K562 (cell line): Measurements from ENCODE around the gene NCOA3. TPM values are rescaled to one million over a fixed set of nuclear protein-coding genes. Genes with fewer than 3 reads are reported as not detected.
A peak's percentile ranks its signal among the peaks of the same experiment; 100 is the strongest.

Source experiments
- C11orf30 ChIP-seq: fragments of 450-650 bp; IDR thresholded peaks from 2 replicates; pipeline ENCODE4 v1.6.1; 2016; ENCODE audit warnings: low read depth, mild to moderate bottlenecking
- E2F3 ChIP-seq: fragments of 250-450 bp; sonication (Bioruptor Pico); IDR thresholded peaks from 2 replicates; pipeline ENCODE4 v1.4.0; 2020; ENCODE audit warnings: mild to moderate bottlenecking
- ETV6 ChIP-seq, 3 experiments: fragments of 150-350 bp in 1 of 3; sonication (generic) in 1 of 3; formaldehyde crosslinking in 1 of 3; IDR thresholded peaks; 2 replicates each; pipeline versions ENCODE4 v1.6.1 to v1.8.0; 2014 to 2022; ENCODE audit warnings: borderline replicate concordance in 2 of 3, low read depth in 2 of 3, antibody characterized with exemption in 1 of 3, low read length in 1 of 3, mild to moderate bottlenecking in 1 of 3, missing genetic modification reagents in 1 of 3
- HNRNPH1 ChIP-seq: fragments of 200-400 bp; formaldehyde crosslinking; optimal IDR thresholded peaks from 2 replicates; pipeline ENCODE3; 2017; ENCODE audit warnings: low read depth, mild to moderate bottlenecking, low read length, moderate library complexity
- MAFG ChIP-seq: fragments of 450-650 bp; conservative IDR thresholded peaks from 2 replicates; pipeline ENCODE4 v1.6.1; 2016; ENCODE audit warnings: missing genetic modification characterization, missing compliant biosample characterization
- MEIS2 ChIP-seq: fragments of 450-650 bp; IDR thresholded peaks from 2 replicates; pipeline ENCODE4 v1.6.1; 2014; ENCODE audit warnings: mild to moderate bottlenecking; ENCODE audit not compliant: partially characterized antibody
- MYC ChIP-seq, 2 experiments: fragments of 250-450 bp in 1 of 2; sonication (Bioruptor Pico) in 1 of 2; IDR thresholded peaks; 2 replicates each; pipeline versions ENCODE4 v1.5.1 to v1.6.1; 2012 to 2021; ENCODE audit warnings: low read depth in 2 of 2, borderline replicate concordance in 1 of 2, improper control_type of control experiment in 1 of 2, low read length in 1 of 2, mild to moderate bottlenecking in 1 of 2, moderate library complexity in 1 of 2
- PCBP1 ChIP-seq: fragments of 200-400 bp; formaldehyde crosslinking; IDR thresholded peaks from 2 replicates; pipeline ENCODE4 v1.6.1; 2018; ENCODE audit warnings: mild to moderate bottlenecking, low read depth, low read length; ENCODE audit not compliant: poor library complexity, severe bottlenecking
- ZKSCAN8 ChIP-seq: fragments of 200-800 bp; sonication (Bioruptor generic); IDR thresholded peaks from 2 replicates; pipeline ENCODE4 v1.6.1; 2016; ENCODE audit warnings: missing genetic modification characterization, missing compliant biosample characterization
- ZNF263 ChIP-seq: sonication (generic); formaldehyde crosslinking; IDR thresholded peaks from 2 replicates; pipeline ENCODE4 v1.8.0; 2022; ENCODE audit warnings: mild to moderate bottlenecking, missing genetic modification reagents, borderline replicate concordance
- ZNF445 ChIP-seq: fragments of 250-450 bp; sonication (Bioruptor Pico); IDR thresholded peaks from 2 replicates; pipeline ENCODE4 v1.4.0; 2020; ENCODE audit warnings: low read depth, mild to moderate bottlenecking, moderate library complexity
- polyA plus RNA-seq, 8 experiments: library from polyadenylated mRNA; depleted of rRNA in 4 of 8; stranded (reverse) in 5 of 8; unstranded in 3 of 8; fragments of >200 nt; fragmentation: Nextera tagmentation in 2 of 8; fragmentation: Illumina TruSeq in 1 of 8; extraction: Ambion mirVana in 2 of 8; extraction: Trizol in 1 of 8; gene quantifications; 2 replicates each; pipeline versions ENCODE4 v1.2.1 to v1.2.3, GENCODE V29; 2011 to 2014; ENCODE audit warnings: inconsistent platforms in 1 of 8, missing spikeins in 1 of 8
- total RNA-seq, 7 experiments: library from RNA; depleted of rRNA in 6 of 7; stranded (reverse); fragments of >200 nt in 6 of 7; fragmentation: Illumina TruSeq in 2 of 7; extraction: Trizol in 2 of 7; gene quantifications; 2 replicates each; pipeline versions ENCODE4 v1.2.1 to v1.2.3, GENCODE V29; 2011 to 2021; ENCODE audit warnings: low replicate concordance in 1 of 7
- TF ChIP-seq, protein P1 (sequence below): fragments of 250-450 bp; sonication (Bioruptor Pico); IDR thresholded peaks from 2 replicates; pipeline ENCODE4 v1.4.0; 2020; ENCODE audit warnings: mild to moderate bottlenecking, moderate library complexity, borderline replicate concordance
- TF ChIP-seq, protein P2 (sequence below): sonication (generic); formaldehyde crosslinking; IDR thresholded peaks from 2 replicates; pipeline ENCODE4 v1.4.0; 2020; ENCODE audit warnings: mild to moderate bottlenecking, missing genetic modification reagents
- TF ChIP-seq, protein P3 (sequence below): IDR thresholded peaks from 2 replicates; pipeline ENCODE4 v1.6.1; 2012; ENCODE audit warnings: low read depth, low read length, improper control_type of control experiment, borderline replicate concordance
- TF ChIP-seq, protein P4 (sequence below): fragments of 150-350 bp; conservative IDR thresholded peaks from 2 replicates; pipeline ENCODE4 v1.6.1; 2014; ENCODE audit warnings: low read length

The NCOA3 gene
- total and polyA plus RNA-seq, 9 of the 15 experiments (the other 6 are each of a cell fraction or from before 2014, with no cell fraction given) = 3.2 to 24.3 (median 14.4) TPM

DNA sequence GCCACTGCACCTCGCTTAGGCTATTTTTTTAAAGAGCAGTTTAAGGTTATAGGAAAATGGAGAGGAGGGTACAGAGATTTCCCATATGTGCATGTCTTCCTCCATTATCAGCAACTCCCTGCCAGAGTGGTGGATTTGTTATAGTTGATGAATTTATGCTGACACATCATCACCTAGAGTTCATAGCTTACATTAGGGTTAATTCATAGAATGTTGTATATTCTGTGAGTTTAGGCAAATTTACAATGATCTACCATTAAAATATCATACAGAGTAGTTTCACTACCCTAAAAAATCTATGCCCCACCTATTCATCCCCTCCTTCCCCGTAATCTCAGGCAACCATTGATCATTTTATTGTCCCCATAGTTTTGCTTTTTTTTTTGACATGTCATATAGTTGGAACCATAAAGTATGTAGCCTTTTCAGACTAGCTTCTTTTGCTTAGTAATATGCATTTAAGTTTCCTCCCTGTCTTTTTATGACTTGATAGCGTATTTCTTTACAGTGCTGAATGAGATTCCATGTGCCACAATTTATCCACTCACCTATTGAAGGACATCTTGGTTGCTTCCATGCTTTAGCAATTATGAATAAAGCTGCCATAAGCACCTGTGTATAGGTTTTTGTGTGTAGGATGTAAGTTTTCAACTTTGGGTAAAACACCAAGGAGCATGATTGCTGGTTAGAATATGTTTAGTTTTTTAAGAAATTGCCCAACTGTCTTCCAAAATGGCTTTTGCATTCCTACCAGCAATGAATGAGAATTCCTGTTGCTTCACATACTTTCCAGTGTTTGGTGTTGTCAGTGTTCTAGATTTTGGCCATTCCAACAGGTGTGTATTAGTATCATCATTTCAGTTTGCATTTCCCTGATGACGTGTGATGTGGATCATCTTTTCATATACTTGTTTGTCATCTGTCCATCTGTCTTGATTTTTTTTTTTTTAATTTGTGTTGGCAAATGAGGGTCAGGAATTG, 60.2 kb downstream of the NCOA3 start (continued):
- TF ChIP-seq ZNF263 (CRISPR knock-in tag) (no peak), ZNF445 (CRISPR knock-in tag) (no peak), E2F3 (CRISPR knock-in tag) (no peak), ZKSCAN8 (CRISPR knock-in tag) (no peak), C11orf30 (peak; percentile 93), PCBP1 (no peak), HNRNPH1 (no peak), MYC (IDR thresholded peaks at IDR 0.05; ENCODE audit: low read depth, low read length) (no peak), MYC (CRISPR knock-in tag; IDR thresholded peaks at IDR 0.05; ENCODE audit: borderline replicate concordance, low read depth) (no peak), MEIS2 (peak; percentile 59), ETV6 (IDR thresholded peaks at IDR 0.05; ENCODE audit: borderline replicate concordance in 1 of 2, low read depth in 2 of 2, low read length in 1 of 2) (no peak), ETV6 (CRISPR knock-in tag; IDR thresholded peaks at IDR 0.05; ENCODE audit: borderline replicate concordance) (no peak), MAFG (tag) (peak; percentile 86)
- TF ChIP-seq, protein P1, sequence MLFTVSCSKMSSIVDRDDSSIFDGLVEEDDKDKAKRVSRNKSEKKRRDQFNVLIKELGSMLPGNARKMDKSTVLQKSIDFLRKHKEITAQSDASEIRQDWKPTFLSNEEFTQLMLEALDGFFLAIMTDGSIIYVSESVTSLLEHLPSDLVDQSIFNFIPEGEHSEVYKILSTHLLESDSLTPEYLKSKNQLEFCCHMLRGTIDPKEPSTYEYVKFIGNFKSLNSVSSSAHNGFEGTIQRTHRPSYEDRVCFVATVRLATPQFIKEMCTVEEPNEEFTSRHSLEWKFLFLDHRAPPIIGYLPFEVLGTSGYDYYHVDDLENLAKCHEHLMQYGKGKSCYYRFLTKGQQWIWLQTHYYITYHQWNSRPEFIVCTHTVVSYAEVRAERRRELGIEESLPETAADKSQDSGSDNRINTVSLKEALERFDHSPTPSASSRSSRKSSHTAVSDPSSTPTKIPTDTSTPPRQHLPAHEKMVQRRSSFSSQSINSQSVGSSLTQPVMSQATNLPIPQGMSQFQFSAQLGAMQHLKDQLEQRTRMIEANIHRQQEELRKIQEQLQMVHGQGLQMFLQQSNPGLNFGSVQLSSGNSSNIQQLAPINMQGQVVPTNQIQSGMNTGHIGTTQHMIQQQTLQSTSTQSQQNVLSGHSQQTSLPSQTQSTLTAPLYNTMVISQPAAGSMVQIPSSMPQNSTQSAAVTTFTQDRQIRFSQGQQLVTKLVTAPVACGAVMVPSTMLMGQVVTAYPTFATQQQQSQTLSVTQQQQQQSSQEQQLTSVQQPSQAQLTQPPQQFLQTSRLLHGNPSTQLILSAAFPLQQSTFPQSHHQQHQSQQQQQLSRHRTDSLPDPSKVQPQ (CRISPR knock-in tag) = no peak
- TF ChIP-seq, protein P2, sequence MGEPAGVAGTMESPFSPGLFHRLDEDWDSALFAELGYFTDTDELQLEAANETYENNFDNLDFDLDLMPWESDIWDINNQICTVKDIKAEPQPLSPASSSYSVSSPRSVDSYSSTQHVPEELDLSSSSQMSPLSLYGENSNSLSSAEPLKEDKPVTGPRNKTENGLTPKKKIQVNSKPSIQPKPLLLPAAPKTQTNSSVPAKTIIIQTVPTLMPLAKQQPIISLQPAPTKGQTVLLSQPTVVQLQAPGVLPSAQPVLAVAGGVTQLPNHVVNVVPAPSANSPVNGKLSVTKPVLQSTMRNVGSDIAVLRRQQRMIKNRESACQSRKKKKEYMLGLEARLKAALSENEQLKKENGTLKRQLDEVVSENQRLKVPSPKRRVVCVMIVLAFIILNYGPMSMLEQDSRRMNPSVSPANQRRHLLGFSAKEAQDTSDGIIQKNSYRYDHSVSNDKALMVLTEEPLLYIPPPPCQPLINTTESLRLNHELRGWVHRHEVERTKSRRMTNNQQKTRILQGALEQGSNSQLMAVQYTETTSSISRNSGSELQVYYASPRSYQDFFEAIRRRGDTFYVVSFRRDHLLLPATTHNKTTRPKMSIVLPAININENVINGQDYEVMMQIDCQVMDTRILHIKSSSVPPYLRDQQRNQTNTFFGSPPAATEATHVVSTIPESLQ = no peak
- TF ChIP-seq, protein P3, sequence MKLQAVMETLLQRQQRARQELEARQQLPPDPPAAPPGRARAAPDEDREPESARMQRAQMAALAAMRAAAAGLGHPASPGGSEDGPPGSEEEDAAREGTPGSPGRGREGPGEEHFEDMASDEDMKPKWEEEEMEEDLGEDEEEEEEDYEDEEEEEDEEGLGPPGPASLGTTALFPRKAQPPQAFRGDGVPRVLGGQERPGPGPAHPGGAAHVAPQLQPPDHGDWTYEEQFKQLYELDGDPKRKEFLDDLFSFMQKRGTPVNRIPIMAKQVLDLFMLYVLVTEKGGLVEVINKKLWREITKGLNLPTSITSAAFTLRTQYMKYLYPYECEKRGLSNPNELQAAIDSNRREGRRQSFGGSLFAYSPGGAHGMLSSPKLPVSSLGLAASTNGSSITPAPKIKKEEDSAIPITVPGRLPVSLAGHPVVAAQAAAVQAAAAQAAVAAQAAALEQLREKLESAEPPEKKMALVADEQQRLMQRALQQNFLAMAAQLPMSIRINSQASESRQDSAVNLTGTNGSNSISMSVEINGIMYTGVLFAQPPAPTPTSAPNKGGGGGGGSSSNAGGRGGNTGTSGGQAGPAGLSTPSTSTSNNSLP = 0 out of 2 replicates have a peak, but pooled peaks have one; percentile 14
- TF ChIP-seq, protein P4, sequence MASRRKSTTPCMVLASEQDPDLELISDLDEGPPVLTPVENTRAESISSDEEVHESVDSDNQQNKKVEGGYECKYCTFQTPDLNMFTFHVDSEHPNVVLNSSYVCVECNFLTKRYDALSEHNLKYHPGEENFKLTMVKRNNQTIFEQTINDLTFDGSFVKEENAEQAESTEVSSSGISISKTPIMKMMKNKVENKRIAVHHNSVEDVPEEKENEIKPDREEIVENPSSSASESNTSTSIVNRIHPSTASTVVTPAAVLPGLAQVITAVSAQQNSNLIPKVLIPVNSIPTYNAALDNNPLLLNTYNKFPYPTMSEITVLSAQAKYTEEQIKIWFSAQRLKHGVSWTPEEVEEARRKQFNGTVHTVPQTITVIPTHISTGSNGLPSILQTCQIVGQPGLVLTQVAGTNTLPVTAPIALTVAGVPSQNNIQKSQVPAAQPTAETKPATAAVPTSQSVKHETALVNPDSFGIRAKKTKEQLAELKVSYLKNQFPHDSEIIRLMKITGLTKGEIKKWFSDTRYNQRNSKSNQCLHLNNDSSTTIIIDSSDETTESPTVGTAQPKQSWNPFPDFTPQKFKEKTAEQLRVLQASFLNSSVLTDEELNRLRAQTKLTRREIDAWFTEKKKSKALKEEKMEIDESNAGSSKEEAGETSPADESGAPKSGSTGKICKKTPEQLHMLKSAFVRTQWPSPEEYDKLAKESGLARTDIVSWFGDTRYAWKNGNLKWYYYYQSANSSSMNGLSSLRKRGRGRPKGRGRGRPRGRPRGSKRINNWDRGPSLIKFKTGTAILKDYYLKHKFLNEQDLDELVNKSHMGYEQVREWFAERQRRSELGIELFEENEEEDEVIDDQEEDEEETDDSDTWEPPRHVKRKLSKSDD = no peak
